Suprapubic skin (tissue), 3 donors: Measurements from ENCODE around the gene C2CD3.

Source experiments
- CTCF ChIP-seq, 2 donors: fragments of 200-600 bp in 1 of 2; fragments of 450-650 bp in 1 of 2; sonication (generic) in 1 of 2; IDR thresholded peaks; one replicate each; pipeline ENCODE4 v1.5.1; 2016 to 2019; ENCODE audit warnings: antibody characterized with exemption in 2 of 2, mild to moderate bottlenecking in 1 of 2, moderate library complexity in 1 of 2
- EP300 ChIP-seq: sonication (generic); formaldehyde crosslinking; IDR thresholded peaks from one replicate; pipeline ENCODE4 v1.6.1; 2017; ENCODE audit warnings: antibody characterized with exemption
- POLR2A ChIP-seq, 2 donors: fragments of 450-650 bp; IDR thresholded peaks; one replicate each; pipeline ENCODE4 v1.6.1; 2017; ENCODE audit warnings: antibody characterized with exemption in 2 of 2, mild to moderate bottlenecking in 2 of 2, moderate library complexity in 2 of 2

GRCh38 chr11:73969991-73970800, 200.6 kb downstream of the C2CD3 start:
- TF ChIP-seq EP300 = no peak
- TF ChIP-seq POLR2A (IDR thresholded peaks at IDR 0.05) = no peak
- no peak for TF ChIP-seq CTCF (IDR thresholded peaks at IDR 0.05)
